H9 (cell line): ENCODE data around the gene FOXI1. TPM values are rescaled to one million over a fixed set of nuclear protein-coding genes. Genes with fewer than 3 reads are reported as not detected.

ENCODE experiments used
- DNase-seq: peaks from one replicate; pipeline ENCODE4 v3.0.0-alpha.2; 2017
- H2AFZ ChIP-seq: one replicate; pipeline ENCODE4 v1.6.1; 2013; ENCODE audit warnings: mild to moderate bottlenecking, low read length, control low read depth, moderate library complexity
- H2AK5ac ChIP-seq: 2 replicates; pipeline ENCODE4 v1.6.1; 2013; ENCODE audit warnings: low read length, control low read depth, mixed read lengths; ENCODE audit not compliant: insufficient read length
- H2BK120ac ChIP-seq: one replicate; pipeline ENCODE4 v1.6.1; 2013; ENCODE audit warnings: low read depth, mild to moderate bottlenecking, low read length, control low read depth, inconsistent platforms; ENCODE audit not compliant: poor library complexity, severe bottlenecking
- H2BK12ac ChIP-seq: 2 replicates; pipeline ENCODE4 v1.6.1; 2013; ENCODE audit warnings: low read length, control low read depth, mixed read lengths, low read depth; ENCODE audit not compliant: insufficient read length
- H2BK15ac ChIP-seq: 2 replicates; pipeline ENCODE4 v1.6.1; 2013; ENCODE audit warnings: low read depth, low read length, control low read depth
- H2BK20ac ChIP-seq: one replicate; pipeline ENCODE4 v1.6.1; 2013; ENCODE audit warnings: low read depth, mild to moderate bottlenecking, low read length, control low read depth, inconsistent platforms; ENCODE audit not compliant: poor library complexity, severe bottlenecking
- H2BK5ac ChIP-seq: 2 replicates; pipeline ENCODE4 v1.6.1; 2013; ENCODE audit warnings: low read length, control low read depth, mixed read lengths; ENCODE audit not compliant: insufficient read length
- H3K14ac ChIP-seq: 2 replicates; pipeline ENCODE4 v1.6.1; 2013; ENCODE audit warnings: low read length, control low read depth; ENCODE audit not compliant: insufficient read depth
- H3K18ac ChIP-seq: 2 replicates; pipeline ENCODE4 v1.6.1; 2013; ENCODE audit warnings: low read depth, mild to moderate bottlenecking, mixed read lengths, low read length, control low read depth; ENCODE audit not compliant: insufficient read length
- H3K23ac ChIP-seq: 2 replicates; pipeline ENCODE4 v1.6.1; 2013; ENCODE audit warnings: low read length, control low read depth, mixed read lengths, low read depth; ENCODE audit not compliant: insufficient read length
- H3K23me2 ChIP-seq: 2 replicates; pipeline ENCODE4 v1.6.1; 2013; ENCODE audit warnings: low read depth, mild to moderate bottlenecking, mixed read lengths, low read length, control low read depth; ENCODE audit not compliant: insufficient read length, poor library complexity, severe bottlenecking
- H3K27ac ChIP-seq: 2 replicates; pipeline ENCODE4 v1.5.1; 2013; ENCODE audit warnings: low read length, control low read depth, mixed read lengths, low read depth; ENCODE audit not compliant: insufficient read length
- H3K27me3 ChIP-seq: 2 replicates; pipeline ENCODE4 v1.6.1; 2013; ENCODE audit warnings: low read length, control low read depth, inconsistent platforms; ENCODE audit not compliant: insufficient read depth
- H3K4ac ChIP-seq: 2 replicates; pipeline ENCODE4 v1.6.1; 2013; ENCODE audit warnings: low read depth, mild to moderate bottlenecking, control low read depth, inconsistent platforms, low read length, moderate library complexity
- H3K4me1 ChIP-seq: 2 replicates; pipeline ENCODE4 v1.6.1; 2013; ENCODE audit warnings: low read length, control low read depth, inconsistent platforms; ENCODE audit not compliant: insufficient read depth
- H3K4me2 ChIP-seq: 2 replicates; pipeline ENCODE4 v1.6.1; 2013; ENCODE audit warnings: low read length, control low read depth, mixed read lengths; ENCODE audit not compliant: insufficient read length, insufficient read depth
- H3K56ac ChIP-seq: 2 replicates; pipeline ENCODE4 v1.6.1; 2013; ENCODE audit warnings: low read depth, mild to moderate bottlenecking, mixed read lengths, low read length, control low read depth; ENCODE audit not compliant: insufficient read length
- H3K79me1 ChIP-seq: 2 replicates; pipeline ENCODE4 v1.6.1; 2013; ENCODE audit warnings: low read depth, mild to moderate bottlenecking, moderate library complexity, low read length, control low read depth, inconsistent platforms; ENCODE audit not compliant: insufficient read depth, poor library complexity, severe bottlenecking
- H3K79me2 ChIP-seq: 2 replicates; pipeline ENCODE4 v1.6.1; 2013; ENCODE audit warnings: low read length, control low read depth, inconsistent platforms; ENCODE audit not compliant: insufficient read depth
- H3K9ac ChIP-seq: 2 replicates; pipeline ENCODE4 v1.6.1; 2013; ENCODE audit warnings: low read length, control low read depth, mixed read lengths; ENCODE audit not compliant: insufficient read length; ENCODE audit errors: extremely low read depth
- H3K9me3 ChIP-seq: one replicate; pipeline ENCODE4 v1.6.1; 2013; ENCODE audit warnings: low read depth, low read length, inconsistent platforms; ENCODE audit not compliant: control insufficient read depth
- H3T11ph ChIP-seq: one replicate; pipeline ENCODE4 v1.6.1; 2013; ENCODE audit warnings: mild to moderate bottlenecking, low read length, control low read depth, inconsistent platforms
- H4K20me1 ChIP-seq: one replicate; pipeline ENCODE4 v1.6.1; 2013; ENCODE audit not compliant: control insufficient read depth, insufficient read length, insufficient read depth
- H4K5ac ChIP-seq: 2 replicates; pipeline ENCODE4 v1.6.1; 2013; ENCODE audit warnings: low read depth, mild to moderate bottlenecking, mixed read lengths, low read length, control low read depth; ENCODE audit not compliant: insufficient read length
- H4K8ac ChIP-seq: replicated peaks from 2 replicates; pipeline ENCODE4 v1.6.1; 2013; ENCODE audit warnings: low read length, control low read depth, mixed read lengths, low read depth; ENCODE audit not compliant: insufficient read length
- H4K91ac ChIP-seq: 2 replicates; pipeline ENCODE4 v1.6.1; 2013; ENCODE audit warnings: low read depth, mild to moderate bottlenecking, moderate library complexity, mixed read lengths, low read length, control low read depth; ENCODE audit not compliant: insufficient read length
- H3K27ac Mint-ChIP-seq, 3 experiments: 2 replicates in 2 of 3; 3 replicates in 1 of 3; pipeline ENCODE4 v1.8.0; 2020 to 2021; ENCODE audit warnings: mixed read lengths in 3 of 3, mild to moderate bottlenecking in 1 of 3, moderate library complexity in 1 of 3
- H3K27me3 Mint-ChIP-seq: 2 replicates; pipeline ENCODE4 v1.8.0; 2021; ENCODE audit warnings: low read depth, mild to moderate bottlenecking, moderate library complexity, mixed read lengths
- H3K36me3 Mint-ChIP-seq, 3 experiments: 2 replicates in 2 of 3; 3 replicates in 1 of 3; pipeline ENCODE4 v1.8.0; 2020 to 2021; ENCODE audit warnings: low read depth in 3 of 3, mixed read lengths in 3 of 3; ENCODE audit not compliant: insufficient read depth in 1 of 3
- H3K4me1 Mint-ChIP-seq, 2 experiments: 2 replicates each; pipeline ENCODE4 v1.8.0; 2020; ENCODE audit warnings: mixed read lengths in 2 of 2
- H3K4me3 Mint-ChIP-seq, 2 experiments: 2 replicates in 1 of 2; 3 replicates in 1 of 2; pipeline ENCODE4 v1.8.0; 2020 to 2021; ENCODE audit warnings: mild to moderate bottlenecking in 2 of 2, mixed read lengths in 2 of 2, moderate library complexity in 1 of 2
- H3K9me3 Mint-ChIP-seq, 2 experiments: 2 replicates in 1 of 2; 3 replicates in 1 of 2; pipeline ENCODE4 v1.8.0; 2020; ENCODE audit warnings: mild to moderate bottlenecking in 2 of 2, mixed read lengths in 2 of 2, moderate library complexity in 1 of 2
- CTCF ChIP-seq: fragments of 200-600 bp; sonication (generic); conservative IDR thresholded peaks from 3 replicates; pipeline ENCODE4 v1.8.0; 2021; ENCODE audit warnings: antibody characterized with exemption, mild to moderate bottlenecking
- WGBS: extraction: QIAGEN DNeasy Blood & Tissue Kit; methylation state at CpG from one replicate; pipeline ENCODE4 v1.1.7; 2013; ENCODE audit warnings: missing lambda C conversion rate, low lambda C conversion rate, mixed read lengths; ENCODE audit not compliant: insufficient read length; ENCODE audit errors: extremely low coverage; 5-methylcytosine and 5-hydroxymethylcytosine counted together
- total RNA-seq: library from RNA; stranded (reverse); gene quantifications from 2 replicates; pipeline ENCODE4 v1.2.1, GENCODE V29; 2021

Gene FOXI1
- total RNA-seq, 1 experiment from 2014 or later, result not detected

DNA sequence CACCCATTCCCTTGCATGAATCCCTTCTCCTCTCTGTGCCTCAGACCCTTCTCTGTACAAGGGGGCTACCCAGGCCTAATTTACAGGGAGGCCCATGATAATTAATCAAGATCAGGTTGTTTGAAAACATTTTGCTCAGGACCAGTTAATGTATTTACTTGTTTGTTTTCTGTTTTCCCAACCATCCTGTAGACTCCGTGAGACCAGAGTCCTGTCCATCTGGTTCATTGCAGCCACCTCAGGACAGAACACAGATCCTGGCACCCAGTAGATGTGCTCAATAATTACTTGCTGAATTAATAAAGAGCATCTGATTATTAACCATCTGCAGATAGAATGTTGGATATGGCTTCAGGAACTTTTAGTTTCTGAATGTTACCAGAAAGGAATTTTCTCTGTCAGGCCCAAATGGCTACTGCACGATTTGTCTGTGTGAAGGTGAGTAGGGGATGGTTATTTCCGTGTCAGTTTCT is 27.3 kb downstream of the FOXI1 start:
- Histone ChIP-seq H3K4me2 (no peak overlapping the region), H3K27me3 (no peaks in the 10 kb centered on the region), H3K4ac (no peak overlapping the region), H2BK12ac (no peak overlapping the region), H3K14ac (no peak overlapping the region), H4K91ac (no peak overlapping the region), H2BK20ac (no peak overlapping the region), H4K8ac (no peak overlapping the region), H3T11ph (no peak overlapping the region), H3K27ac (no peak overlapping the region), H3K23me2 (no peaks in the 10 kb centered on the region), H3K23ac (no peak overlapping the region), H3K4me1 (no peaks in the 10 kb centered on the region), H3K9ac (no peak overlapping the region), H2AK5ac (no peak overlapping the region), H3K9me3 (no peaks in the 10 kb centered on the region), H3K79me2 (no peaks in the 10 kb centered on the region), H2BK120ac (no peak overlapping the region), H2AFZ (no peak overlapping the region), H2BK15ac (no peak overlapping the region), H2BK5ac (no peak overlapping the region), H3K79me1 (no peaks in the 10 kb centered on the region), H3K56ac (no peak overlapping the region), H3K18ac (no peak overlapping the region), H4K20me1 (no peaks in the 10 kb centered on the region), H4K5ac (no peak overlapping the region)
- H3K4me3 Mint-ChIP-seq, result no peak overlapping the region
- peaks cover 6% of the 10 kb centered on the region for H3K27me3 Mint-ChIP-seq
- no peak overlapping the region; a peak in 1 of 7 replicates for H3K27ac Mint-ChIP-seq
- WGBS, result no CpG with 5 or more reads among the region's 3 CpGs
- H3K36me3 Mint-ChIP-seq, result no peaks in the 10 kb centered on the region
- no peak for TF ChIP-seq CTCF
- no peaks in the 10 kb centered on the region for H3K9me3 Mint-ChIP-seq
- peaks cover 0 to 5% of the 10 kb centered on the region in 2 experiments; a peak in 1 of 4 replicates for H3K4me1 Mint-ChIP-seq
- DNase-seq, result no peak
